Mesenchymal stem cell (in vitro differentiated cells and primary cell): Measurements from ENCODE around the gene GALNT18.

Source experiments
- DNase-seq: peaks from one replicate; pipeline ENCODE4 v3.0.0-alpha.2; 2013
- H2AFZ ChIP-seq: one replicate; pipeline ENCODE4 v1.6.1; 2013; ENCODE audit warnings: low read depth, mild to moderate bottlenecking, control low read depth, inconsistent platforms, low read length, moderate library complexity
- H2AK5ac ChIP-seq: 2 replicates; pipeline ENCODE4 v1.6.1; 2013; ENCODE audit warnings: low read length, moderate library complexity, mild to moderate bottlenecking, inconsistent platforms; ENCODE audit not compliant: severe bottlenecking
- H2BK120ac ChIP-seq: one replicate; pipeline ENCODE4 v1.6.1; 2013; ENCODE audit warnings: low read depth, mild to moderate bottlenecking, inconsistent platforms, low read length, moderate library complexity
- H2BK12ac ChIP-seq, 2 experiments: one replicate each; pipeline ENCODE4 v1.6.1; 2013; ENCODE audit warnings: inconsistent platforms in 2 of 2, low read length in 2 of 2, mild to moderate bottlenecking in 2 of 2, moderate library complexity in 2 of 2, control low read depth in 1 of 2
- H2BK15ac ChIP-seq: one replicate; pipeline ENCODE4 v1.6.1; 2013; ENCODE audit warnings: mild to moderate bottlenecking, low read depth, inconsistent platforms; ENCODE audit not compliant: poor library complexity, severe bottlenecking
- H2BK5ac ChIP-seq: 2 replicates; pipeline ENCODE4 v1.6.1; 2013; ENCODE audit warnings: low read depth, mild to moderate bottlenecking, low read length, control low read depth, inconsistent platforms; ENCODE audit not compliant: poor library complexity, severe bottlenecking
- H3K14ac ChIP-seq, 2 experiments: one replicate each; pipeline ENCODE4 v1.6.1; 2013; ENCODE audit warnings: inconsistent platforms in 2 of 2, low read length in 2 of 2, control low read depth in 1 of 2, mild to moderate bottlenecking in 1 of 2, moderate library complexity in 1 of 2
- H3K18ac ChIP-seq, 2 experiments: one replicate each; pipeline ENCODE4 v1.6.1; 2013; ENCODE audit warnings: inconsistent platforms in 2 of 2, low read length in 2 of 2, control low read depth in 1 of 2, low read depth in 1 of 2, mild to moderate bottlenecking in 1 of 2
- H3K23ac ChIP-seq, 2 experiments: one replicate each; pipeline ENCODE4 v1.6.1; 2013; ENCODE audit warnings: inconsistent platforms in 2 of 2, low read length in 2 of 2, mild to moderate bottlenecking in 2 of 2, moderate library complexity in 2 of 2, control low read depth in 1 of 2
- H3K27ac ChIP-seq: 2 replicates; pipeline ENCODE4 v1.5.1; 2013; ENCODE audit warnings: mild to moderate bottlenecking, moderate library complexity, low read length, control low read depth, inconsistent platforms; ENCODE audit not compliant: poor library complexity, severe bottlenecking
- H3K27me3 ChIP-seq, 2 experiments: 2 replicates each; pipeline versions ENCODE4 v1.6.1 to v1.7.0; 2013; ENCODE audit warnings: low read length in 2 of 2, mild to moderate bottlenecking in 2 of 2, moderate library complexity in 2 of 2, control low read depth in 1 of 2, inconsistent platforms in 1 of 2; ENCODE audit not compliant: control insufficient read depth in 1 of 2, insufficient read depth in 1 of 2
- H3K36me3 ChIP-seq, 2 experiments: 2 replicates each; pipeline versions ENCODE4 v1.6.1 to v1.7.0; 2013; ENCODE audit warnings: low read length in 2 of 2, control low read depth in 1 of 2, inconsistent platforms in 1 of 2, low read depth in 1 of 2, mild to moderate bottlenecking in 1 of 2; ENCODE audit not compliant: insufficient read depth in 2 of 2, control insufficient read depth in 1 of 2
- H3K4ac ChIP-seq, 2 experiments: one replicate each; pipeline ENCODE4 v1.6.1; 2013; ENCODE audit warnings: inconsistent platforms in 2 of 2, low read length in 2 of 2, mild to moderate bottlenecking in 2 of 2, moderate library complexity in 2 of 2, control low read depth in 1 of 2, low read depth in 1 of 2
- H3K4me1 ChIP-seq: 2 replicates; pipeline ENCODE4 v1.6.1; 2013; ENCODE audit warnings: low read depth, low read length, control low read depth; ENCODE audit not compliant: control insufficient read depth, insufficient read depth
- H3K4me2 ChIP-seq: 2 replicates; pipeline ENCODE4 v1.6.1; 2013; ENCODE audit warnings: low read length, mild to moderate bottlenecking, inconsistent platforms; ENCODE audit not compliant: poor library complexity, severe bottlenecking
- H3K4me3 ChIP-seq, 2 experiments: 2 replicates each; pipeline versions ENCODE4 v1.5.1 to v1.7.0; 2013; ENCODE audit warnings: low read length in 2 of 2, mild to moderate bottlenecking in 2 of 2, control low read depth in 1 of 2, low read depth in 1 of 2; ENCODE audit not compliant: insufficient read depth in 1 of 2
- H3K79me1 ChIP-seq: replicated peaks from 2 replicates; pipeline ENCODE4 v1.6.1; 2013; ENCODE audit warnings: mild to moderate bottlenecking, control low read depth, low read length, inconsistent platforms; ENCODE audit not compliant: poor library complexity, severe bottlenecking
- H3K9ac ChIP-seq: 2 replicates; pipeline ENCODE4 v1.7.0; 2013; ENCODE audit warnings: mild to moderate bottlenecking, low read length, moderate library complexity
- H3K9me3 ChIP-seq: 2 replicates; pipeline ENCODE4 v1.7.0; 2013; ENCODE audit warnings: mild to moderate bottlenecking, low read length; ENCODE audit not compliant: control insufficient read depth
- H4K8ac ChIP-seq: one replicate; pipeline ENCODE4 v1.6.1; 2013; ENCODE audit warnings: inconsistent platforms, mild to moderate bottlenecking, low read length, moderate library complexity
- H4K91ac ChIP-seq: one replicate; pipeline ENCODE4 v1.6.1; 2013; ENCODE audit warnings: mild to moderate bottlenecking, low read length, inconsistent platforms
- WGBS: methylation state at CpG from one replicate; pipeline ENCODE4 v1.1.7; 2013; ENCODE audit warnings: mixed read lengths; 5-methylcytosine and 5-hydroxymethylcytosine counted together

Gene GALNT18

GRCh38 chr11:11336664-11337063 lies 285.1 kb downstream of the GALNT18 start:
- no peak overlapping the region for H3K4ac ChIP-seq
- H3K14ac ChIP-seq: no peak overlapping the region
- no peaks in the 10 kb centered on the region for H3K79me1 ChIP-seq
- peaks cover 20 to 38% of the 10 kb centered on the region in 2 experiments for H3K27me3 ChIP-seq
- no peak overlapping the region for H2BK5ac ChIP-seq
- H3K36me3 ChIP-seq: no peaks in the 10 kb centered on the region
- no peak overlapping the region for H2BK120ac ChIP-seq
- no peak overlapping the region for H2BK15ac ChIP-seq
- 33% methylated on average over 4 of the region's 4 CpGs for WGBS
- H3K23ac ChIP-seq: no peak overlapping the region
- H2AK5ac ChIP-seq: no peak overlapping the region
- H3K4me1 ChIP-seq: no peaks in the 10 kb centered on the region
- no peak overlapping the region for H3K18ac ChIP-seq
- H3K27ac ChIP-seq: no peak overlapping the region
- no peak overlapping the region for H2AFZ ChIP-seq
- H3K9me3 ChIP-seq: no peaks in the 10 kb centered on the region
- H4K8ac ChIP-seq: no peak overlapping the region
- H3K4me2 ChIP-seq: no peak overlapping the region
- no peak overlapping the region for H3K9ac ChIP-seq
- peak; percentile 65 for DNase-seq
- no peak overlapping the region for H4K91ac ChIP-seq
- H3K4me3 ChIP-seq: no peak overlapping the region
- H2BK12ac ChIP-seq: no peak overlapping the region

GRCh38 chr11:11335043-11335442 lies 286.8 kb downstream of the GALNT18 start:
- Histone ChIP-seq H3K14ac (no peak overlapping the region), H3K27me3 (peaks cover 14 to 44% of the 10 kb centered on the region in 2 experiments), H2BK12ac (no peak overlapping the region), H3K36me3 (no peaks in the 10 kb centered on the region), H3K9me3 (no peaks in the 10 kb centered on the region), H3K4me1 (no peaks in the 10 kb centered on the region), H4K91ac (no peak overlapping the region), H2AFZ (no peak overlapping the region), H2BK5ac (no peak overlapping the region), H2AK5ac (no peak overlapping the region), H3K79me1 (no peaks in the 10 kb centered on the region), H3K23ac (no peak overlapping the region), H4K8ac (no peak overlapping the region), H3K4me3 (no peak overlapping the region), H3K18ac (no peak overlapping the region), H3K4me2 (no peak overlapping the region), H3K9ac (no peak overlapping the region), H2BK120ac (no peak overlapping the region), H2BK15ac (no peak overlapping the region), H3K27ac (no peak overlapping the region), H3K4ac (no peak overlapping the region)
- 83% methylated on average over 2 of the region's 2 CpGs for WGBS
- no peak for DNase-seq

GRCh38 chr11:11334607-11335006 lies 287.2 kb downstream of the GALNT18 start:
- Histone ChIP-seq H4K8ac (no peak overlapping the region), H2BK12ac (no peak overlapping the region), H2BK120ac (no peak overlapping the region), H3K9ac (no peak overlapping the region), H3K4me1 (no peaks in the 10 kb centered on the region), H3K18ac (no peak overlapping the region), H3K27me3 (peaks cover 14 to 42% of the 10 kb centered on the region in 2 experiments), H3K14ac (no peak overlapping the region), H3K36me3 (no peaks in the 10 kb centered on the region), H2BK5ac (no peak overlapping the region), H3K27ac (no peak overlapping the region), H4K91ac (no peak overlapping the region), H3K79me1 (no peaks in the 10 kb centered on the region), H3K4me2 (no peak overlapping the region), H3K23ac (no peak overlapping the region), H3K9me3 (no peaks in the 10 kb centered on the region), H2AK5ac (no peak overlapping the region), H2AFZ (no peak overlapping the region), H2BK15ac (no peak overlapping the region), H3K4ac (no peak overlapping the region), H3K4me3 (no peak overlapping the region)
- no peak for DNase-seq
- 33% methylated on average over 4 of the region's 4 CpGs for WGBS

DNA sequence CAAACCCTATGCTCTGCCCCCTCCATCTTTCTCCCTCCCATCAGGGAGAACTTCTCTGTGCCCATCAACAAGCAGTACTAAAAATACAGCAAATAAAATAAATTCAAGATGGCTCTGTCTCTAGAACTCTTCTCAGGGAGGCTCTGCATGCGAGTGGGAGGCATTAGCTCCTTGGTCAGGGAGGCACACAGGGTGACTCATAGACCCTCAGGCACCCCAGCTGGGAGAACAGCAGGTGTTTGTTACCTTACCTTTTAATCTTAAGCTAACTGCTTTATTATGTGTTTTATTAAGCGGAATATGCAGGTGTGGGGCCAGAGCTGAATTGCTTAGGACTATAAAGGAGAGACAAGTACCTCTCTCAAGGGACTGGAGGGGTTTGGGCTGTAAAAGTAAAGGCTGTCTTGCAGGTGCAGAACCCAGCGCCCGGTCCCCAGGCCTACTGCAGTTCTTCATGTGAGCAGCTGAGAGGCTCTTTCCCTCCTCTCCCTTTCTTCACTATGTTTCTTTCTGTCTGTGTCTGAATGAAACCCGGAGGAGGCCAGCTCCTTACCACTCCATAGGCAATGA lies 289.6 kb downstream of the GALNT18 start:
- no peak overlapping the region for H3K9ac ChIP-seq

More for the DNA sequence above, 289.6 kb downstream of the GALNT18 start:
- H4K91ac ChIP-seq: no peak overlapping the region
- WGBS: 82% methylated on average over 5 of the region's 5 CpGs
- H3K18ac ChIP-seq: no peak overlapping the region
- H3K4ac ChIP-seq: no peak overlapping the region
- no peak overlapping the region for H2AK5ac ChIP-seq
- no peak overlapping the region for H2AFZ ChIP-seq
- H4K8ac ChIP-seq: no peak overlapping the region
- H3K14ac ChIP-seq: no peak overlapping the region
- H2BK5ac ChIP-seq: no peak overlapping the region
- H2BK15ac ChIP-seq: no peak overlapping the region
- H3K4me3 ChIP-seq: no peak overlapping the region
- H3K4me1 ChIP-seq: no peaks in the 10 kb centered on the region
- no peak overlapping the region for H3K4me2 ChIP-seq
- H3K27me3 ChIP-seq: peaks cover 17 to 39% of the 10 kb centered on the region in 2 experiments
- no peaks in the 10 kb centered on the region for H3K9me3 ChIP-seq
- H3K23ac ChIP-seq: no peak overlapping the region
- DNase-seq: no peak
- no peaks in the 10 kb centered on the region for H3K79me1 ChIP-seq
- no peak overlapping the region for H3K27ac ChIP-seq
- no peak overlapping the region for H2BK12ac ChIP-seq
- H2BK120ac ChIP-seq: no peak overlapping the region
- no peaks in the 10 kb centered on the region for H3K36me3 ChIP-seq
